SK-N-SH treated with all-trans-retinoic acid at 6 μM for 48 hours (cell line): ENCODE results near the gene HGD.

ENCODE experiments used
- RARB ChIP-seq: fragments of 250-450 bp; sonication (Bioruptor Pico); IDR thresholded peaks from 2 replicates; pipeline ENCODE4 v1.8.0; 2021; ENCODE audit warnings: mild to moderate bottlenecking, moderate library complexity
- TF ChIP-seq, protein P1 (sequence below): fragments of 250-450 bp; sonication (Bioruptor Pico); IDR thresholded peaks from 2 replicates; pipeline ENCODE4 v1.8.0; 2020; ENCODE audit warnings: mild to moderate bottlenecking, moderate library complexity, borderline replicate concordance

GRCh38 chr3:120637851-120638559 lies 44.0 kb downstream of the HGD start:
- TF ChIP-seq, protein P1, sequence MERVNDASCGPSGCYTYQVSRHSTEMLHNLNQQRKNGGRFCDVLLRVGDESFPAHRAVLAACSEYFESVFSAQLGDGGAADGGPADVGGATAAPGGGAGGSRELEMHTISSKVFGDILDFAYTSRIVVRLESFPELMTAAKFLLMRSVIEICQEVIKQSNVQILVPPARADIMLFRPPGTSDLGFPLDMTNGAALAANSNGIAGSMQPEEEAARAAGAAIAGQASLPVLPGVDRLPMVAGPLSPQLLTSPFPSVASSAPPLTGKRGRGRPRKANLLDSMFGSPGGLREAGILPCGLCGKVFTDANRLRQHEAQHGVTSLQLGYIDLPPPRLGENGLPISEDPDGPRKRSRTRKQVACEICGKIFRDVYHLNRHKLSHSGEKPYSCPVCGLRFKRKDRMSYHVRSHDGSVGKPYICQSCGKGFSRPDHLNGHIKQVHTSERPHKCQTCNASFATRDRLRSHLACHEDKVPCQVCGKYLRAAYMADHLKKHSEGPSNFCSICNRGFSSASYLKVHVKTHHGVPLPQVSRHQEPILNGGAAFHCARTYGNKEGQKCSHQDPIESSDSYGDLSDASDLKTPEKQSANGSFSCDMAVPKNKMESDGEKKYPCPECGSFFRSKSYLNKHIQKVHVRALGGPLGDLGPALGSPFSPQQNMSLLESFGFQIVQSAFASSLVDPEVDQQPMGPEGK (CRISPR knock-in tag) = no peak
- TF ChIP-seq RARB (CRISPR knock-in tag) = no peak
